Measurements from ENCODE around the gene PCDH18.
"Not testable (repeated sequence)": the region's sequence is repeated elsewhere in the genome, so short reads cannot be mapped to it uniquely, and the experiment has no call there.

The PCDH18 gene

GRCh38 chr4:137526681-137527080 is 5.6 kb downstream of the PCDH18 start:
- DNase-seq = no peak

DNA sequence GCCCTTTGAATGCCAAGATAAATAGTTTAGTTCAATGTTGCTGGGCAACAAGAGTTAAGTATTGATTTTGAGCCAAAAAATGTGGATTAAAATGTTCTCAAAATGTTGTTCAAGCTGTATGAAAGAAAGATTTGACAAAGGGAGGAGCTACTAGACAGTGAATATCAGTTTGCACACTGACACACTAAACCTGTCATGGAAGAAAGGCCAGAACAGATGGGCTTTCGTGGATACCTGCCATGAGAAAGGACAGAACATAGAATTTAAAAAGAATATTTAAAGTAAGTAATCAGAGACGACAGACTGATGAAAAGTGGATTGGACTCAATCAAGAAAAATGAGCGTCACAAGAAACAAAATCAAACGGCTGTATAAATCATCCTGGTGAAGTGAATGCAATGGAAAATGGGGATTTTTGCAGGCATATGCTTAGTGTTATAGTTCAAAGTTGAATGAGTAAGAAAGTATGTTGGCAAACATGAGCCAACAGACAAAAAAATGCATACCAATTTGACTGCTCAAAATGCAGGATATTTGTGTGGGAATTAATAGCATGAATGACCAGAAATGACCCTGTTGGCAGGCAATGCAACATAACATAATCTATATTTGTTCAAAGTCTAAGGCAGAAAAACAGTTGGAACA is 7.4 kb downstream of the PCDH18 start:
- no peak for DNase-seq

GRCh38 chr4:137523329-137523728 is 9.0 kb downstream of the PCDH18 start:
- no peak for DNase-seq

DNA sequence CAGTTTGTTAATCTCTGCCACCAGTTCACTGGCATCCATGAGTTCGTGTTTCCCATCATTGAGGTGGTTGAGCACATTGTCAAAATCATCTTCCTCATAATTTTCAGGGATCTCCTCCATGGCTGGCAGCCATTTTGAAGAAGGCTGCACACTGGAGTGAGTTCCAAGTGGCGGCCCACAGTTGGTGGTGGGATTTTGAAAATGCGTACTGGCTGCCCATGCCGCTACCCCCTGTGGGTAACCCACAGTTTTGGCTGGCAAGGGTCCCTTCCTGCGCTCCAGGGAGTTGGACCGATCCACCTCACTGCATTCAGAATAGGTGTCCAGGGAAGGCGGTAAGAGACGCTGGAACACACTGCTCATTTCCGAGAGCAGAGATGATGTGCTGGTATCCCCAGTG is 11.2 kb downstream of the PCDH18 start:
- no peak for DNase-seq

GRCh38 chr4:137519406-137519805 is 12.9 kb downstream of the PCDH18 start:
- no peak for DNase-seq

DNA sequence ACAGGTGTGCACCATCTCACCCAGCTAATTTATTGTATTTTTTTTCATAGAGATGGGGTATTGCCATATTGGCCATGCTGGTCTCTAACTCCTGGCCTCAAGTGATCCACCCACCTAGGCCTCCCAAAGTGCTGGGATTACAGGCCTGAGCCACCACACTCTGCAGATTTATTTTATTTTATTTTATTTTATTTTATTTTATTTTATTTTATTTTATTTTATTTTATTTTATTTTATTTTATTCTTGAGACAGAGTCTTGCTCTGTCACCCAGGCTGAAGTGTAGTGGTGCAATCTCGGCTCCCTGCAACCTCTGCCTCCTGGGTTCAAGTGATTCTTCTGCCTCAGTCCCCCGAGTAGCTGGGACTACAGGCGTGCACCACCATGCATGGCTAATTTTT is 15.0 kb downstream of the PCDH18 start:
- DNase-seq = not testable (repeated sequence)

GRCh38 chr4:137514406-137515111 is 17.7 kb downstream of the PCDH18 start:
- DNase-seq = no peak

DNA sequence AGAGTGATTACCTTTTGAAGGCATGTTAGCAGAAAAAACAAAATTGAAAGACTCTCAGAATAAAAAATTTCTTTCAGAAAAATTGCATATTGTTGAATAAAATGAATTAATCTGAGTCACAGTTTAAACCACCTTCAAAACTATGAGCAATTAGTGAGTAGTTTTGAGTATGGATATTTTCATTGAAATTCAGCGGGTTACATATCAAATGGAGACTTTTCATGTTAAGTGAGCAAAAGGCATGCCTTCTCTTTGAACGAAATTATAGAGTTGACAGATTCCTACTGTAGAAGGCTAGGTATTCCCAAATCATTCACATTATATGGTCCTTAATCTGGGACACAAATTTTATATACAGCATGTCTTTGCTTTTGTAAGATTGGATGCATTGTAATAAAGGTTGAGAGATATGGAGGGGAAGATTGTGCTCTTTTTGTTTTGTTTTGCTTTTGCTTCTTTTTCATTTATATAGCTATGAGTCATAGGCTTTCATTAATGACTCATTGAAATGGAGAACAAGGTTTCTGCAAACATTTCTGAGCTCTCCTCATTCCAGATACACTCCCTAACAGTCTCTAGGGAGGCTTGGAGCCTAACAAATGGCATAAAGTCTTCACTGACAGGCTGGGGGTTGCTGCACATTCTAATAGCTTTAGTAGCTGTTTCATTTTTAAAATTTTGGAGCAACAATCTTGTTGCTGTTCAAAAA is 21.6 kb downstream of the PCDH18 start:
- no peak for DNase-seq

- no peak for DNase-seq
Measured at GRCh38 chr4:137509855-137510282, 22.4 kb downstream of the PCDH18 start.

DNA sequence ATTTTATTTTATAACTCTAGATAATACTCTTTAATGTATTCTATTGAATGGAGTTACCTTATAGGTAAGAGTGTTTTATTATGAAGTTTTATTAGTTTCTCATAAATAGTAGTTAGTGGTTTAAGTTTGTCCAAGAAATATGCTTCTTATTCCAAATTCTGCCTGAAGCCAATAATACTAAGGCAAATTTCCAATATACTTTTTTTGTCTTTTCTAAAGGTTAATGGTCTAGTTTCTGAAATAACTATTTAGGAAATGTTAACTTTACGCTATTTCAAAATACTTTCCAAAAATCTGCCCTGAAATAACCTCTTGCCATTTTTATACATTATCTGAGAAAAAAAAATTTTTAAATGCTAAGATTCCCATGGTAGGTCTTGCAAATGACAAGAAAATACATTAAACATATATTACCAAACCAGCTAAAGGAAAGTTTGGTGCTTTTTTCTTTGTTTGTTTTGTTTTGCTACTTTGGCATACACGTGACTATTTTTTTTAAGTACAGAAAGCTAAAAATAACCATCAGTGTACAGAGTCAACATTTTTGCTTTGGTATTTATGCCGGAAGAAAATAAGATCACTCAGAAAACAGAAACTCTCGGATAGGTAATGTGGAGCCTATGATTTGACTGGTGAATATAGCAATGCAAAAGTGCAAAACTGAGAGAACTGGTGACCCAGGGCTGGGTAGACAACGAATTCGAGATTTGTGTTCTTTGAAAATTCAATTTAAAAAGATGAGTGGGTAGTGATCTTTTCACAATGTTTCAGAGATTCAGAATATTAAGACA is 29.8 kb downstream of the PCDH18 start:
- DNase-seq = no peak

GRCh38 chr4:137496267-137496666 is 36.0 kb downstream of the PCDH18 start:
- not testable (repeated sequence) for DNase-seq

DNA sequence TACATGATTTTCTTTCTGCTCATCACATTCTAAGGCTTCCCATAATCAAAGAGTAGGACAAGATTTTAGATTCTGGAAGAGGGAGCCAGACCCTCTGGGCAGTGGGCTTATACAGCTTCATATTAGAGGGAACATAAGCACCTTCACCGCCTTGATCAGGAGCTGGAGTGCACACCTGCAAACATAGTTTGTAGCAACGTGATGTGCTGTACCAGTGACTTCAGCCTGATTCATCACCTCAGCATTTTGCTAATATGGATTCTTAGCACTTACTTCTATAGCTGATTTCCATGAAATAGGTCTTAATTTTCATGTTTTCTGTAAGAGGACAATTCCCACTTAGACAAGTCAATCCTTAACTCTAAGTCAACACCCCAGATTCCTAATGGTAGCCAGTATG is 36.7 kb downstream of the PCDH18 start:
- no peak for DNase-seq

DNA sequence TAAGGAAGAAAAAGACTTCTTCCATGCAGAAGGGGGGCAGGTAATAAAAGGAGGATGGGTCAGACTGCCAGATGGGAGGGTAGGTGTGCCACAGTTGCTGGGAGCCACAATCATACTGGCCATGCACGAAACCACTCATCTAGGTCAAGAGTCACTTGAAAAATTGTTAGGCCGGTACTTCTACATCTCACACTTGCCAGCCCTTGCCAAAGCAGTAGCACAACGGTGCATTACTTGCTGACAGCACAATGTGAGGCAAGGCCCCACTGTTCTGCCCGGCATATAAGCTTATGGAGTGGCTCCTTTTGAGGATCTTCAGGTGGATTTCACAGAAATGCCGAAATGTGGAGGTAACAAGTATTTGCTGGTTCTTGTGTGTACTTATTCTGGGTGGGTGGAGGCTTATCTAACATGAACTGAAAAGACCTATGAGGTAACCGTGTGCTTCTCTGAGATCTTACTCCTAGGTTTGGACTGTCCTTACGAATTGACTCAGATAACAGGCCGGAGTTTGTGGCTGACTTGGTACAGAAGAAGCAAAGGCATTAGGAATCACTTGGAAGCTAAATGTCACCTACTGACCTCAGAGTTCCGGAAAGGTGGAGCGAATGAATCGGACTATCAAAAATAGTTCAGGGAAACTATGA is 48.9 kb downstream of the PCDH18 start:
- not testable (repeated sequence) for DNase-seq

- DNase-seq = not testable (repeated sequence)
Measured at GRCh38 chr4:137479657-137480056, 52.6 kb downstream of the PCDH18 start.

DNA sequence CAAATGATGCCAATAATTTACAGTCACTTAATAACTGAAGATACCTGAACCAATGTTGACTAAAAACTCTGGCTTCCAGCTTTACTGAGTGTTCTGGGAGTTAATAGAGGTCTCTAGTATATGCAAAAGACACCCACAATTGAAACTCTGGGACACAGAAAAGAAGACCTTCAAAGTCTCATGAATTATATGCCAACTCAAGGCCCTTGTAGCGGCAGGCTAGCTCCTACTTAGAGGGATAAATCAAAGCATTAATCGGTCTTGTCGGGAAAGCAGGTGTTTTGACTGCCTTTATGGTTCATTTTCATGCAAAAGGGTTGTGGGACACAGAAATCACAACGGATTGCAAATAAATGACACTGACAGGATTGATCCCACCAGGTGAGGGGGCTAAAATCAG is 55.9 kb downstream of the PCDH18 start:
- DNase-seq = no peak

- no peak for DNase-seq
Measured at GRCh38 chr4:137474711-137475301, 57.5 kb downstream of the PCDH18 start.

DNA sequence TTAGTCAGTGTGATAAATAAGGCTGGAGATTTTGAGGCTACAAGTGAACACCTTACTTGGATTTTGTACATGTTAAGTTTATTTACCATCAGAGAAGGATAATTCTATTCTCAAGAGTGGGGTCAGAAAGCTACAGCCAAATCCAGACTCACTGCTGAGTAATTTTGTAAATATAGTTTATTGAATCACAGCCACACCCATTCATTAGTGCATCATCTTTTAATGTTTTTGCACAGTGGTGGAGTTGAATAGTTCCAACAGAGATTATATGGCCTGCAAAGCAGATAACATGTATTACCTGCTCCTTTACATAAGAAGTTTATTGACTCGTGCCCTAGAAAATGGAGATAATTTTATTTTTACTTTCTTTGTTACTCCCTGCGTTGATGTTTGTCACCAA is 60.4 kb downstream of the PCDH18 start:
- DNase-seq = no peak

- DNase-seq = no peak
Measured at GRCh38 chr4:137471461-137471860, 60.8 kb downstream of the PCDH18 start.

DNA sequence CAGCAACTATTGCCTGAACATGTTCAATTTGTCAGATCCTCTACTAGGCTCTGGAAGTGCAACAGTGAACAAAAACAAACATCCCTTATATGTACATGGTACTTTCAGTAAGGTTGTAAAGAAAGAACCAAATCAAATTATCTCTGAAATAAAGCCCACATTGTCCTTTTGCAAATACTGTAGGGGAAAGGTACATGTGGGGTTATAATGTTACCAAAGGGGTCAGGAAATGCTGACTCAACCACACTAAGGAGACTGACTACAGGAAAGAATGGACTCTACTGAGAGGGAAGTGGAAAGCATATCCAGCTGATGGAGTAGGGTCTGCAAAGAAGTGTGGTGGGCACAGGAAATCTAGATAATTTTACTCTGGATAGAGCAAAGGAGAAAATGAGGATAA is 61.5 kb downstream of the PCDH18 start:
- no peak for DNase-seq

Data from activated T-cell treated with anti-CD3 and anti-CD28 coated beads, Interleukin-2, amount 50 U/mL, for 48 hours (primary cell).